GM18868 (cell line): ENCODE results near the gene HTR6.

ENCODE experiments used
- ATAC-seq: cut with Tn5 transposase; IDR thresholded peaks from one replicate; pipeline ENCODE4 v1.9.1; 2021; ENCODE audit warnings: mild to moderate bottlenecking, moderate library complexity; ENCODE audit not compliant: unreplicated experiment

Gene HTR6

DNA sequence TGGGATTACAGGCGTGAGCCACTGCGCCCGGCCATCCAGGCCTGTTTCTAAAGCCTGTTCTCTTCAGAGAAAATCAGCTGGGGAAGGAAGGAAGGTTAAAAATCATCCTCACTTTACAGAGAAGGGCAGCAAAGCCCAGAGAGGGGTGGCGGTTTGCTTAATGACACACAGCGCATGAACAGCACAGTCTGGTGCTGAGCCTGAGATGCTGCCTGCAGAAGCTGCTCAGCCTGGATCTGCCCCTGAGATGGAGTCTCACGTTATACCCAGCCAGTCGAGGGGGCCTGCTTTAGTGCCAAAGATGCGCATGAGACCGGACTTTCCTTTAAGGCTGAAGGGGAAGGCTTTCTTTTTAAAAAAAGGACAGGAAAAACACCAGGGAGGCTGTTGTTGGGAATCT lies 21.3 kb downstream of the HTR6 start:
- ATAC-seq: no peak

DNA sequence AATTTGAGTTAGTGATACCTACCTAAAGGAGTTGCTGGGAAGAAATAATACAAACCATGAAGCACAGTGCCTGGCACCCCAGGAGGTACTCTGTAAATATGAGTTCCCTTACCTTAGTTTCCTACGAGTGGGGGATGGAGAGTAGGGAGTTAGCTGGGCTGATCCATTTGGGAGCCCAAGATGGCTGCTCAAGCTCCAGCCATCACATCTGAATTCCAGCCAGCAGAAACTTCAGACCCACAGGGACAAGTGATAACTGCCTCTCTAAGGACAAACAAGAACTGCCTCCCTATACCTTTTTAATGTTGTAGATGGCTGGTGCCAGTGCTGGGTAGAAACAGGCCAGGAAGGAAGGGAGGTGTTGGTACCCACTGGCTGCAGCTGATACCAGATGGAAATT lies 22.7 kb downstream of the HTR6 start:
- no peak for ATAC-seq

DNA sequence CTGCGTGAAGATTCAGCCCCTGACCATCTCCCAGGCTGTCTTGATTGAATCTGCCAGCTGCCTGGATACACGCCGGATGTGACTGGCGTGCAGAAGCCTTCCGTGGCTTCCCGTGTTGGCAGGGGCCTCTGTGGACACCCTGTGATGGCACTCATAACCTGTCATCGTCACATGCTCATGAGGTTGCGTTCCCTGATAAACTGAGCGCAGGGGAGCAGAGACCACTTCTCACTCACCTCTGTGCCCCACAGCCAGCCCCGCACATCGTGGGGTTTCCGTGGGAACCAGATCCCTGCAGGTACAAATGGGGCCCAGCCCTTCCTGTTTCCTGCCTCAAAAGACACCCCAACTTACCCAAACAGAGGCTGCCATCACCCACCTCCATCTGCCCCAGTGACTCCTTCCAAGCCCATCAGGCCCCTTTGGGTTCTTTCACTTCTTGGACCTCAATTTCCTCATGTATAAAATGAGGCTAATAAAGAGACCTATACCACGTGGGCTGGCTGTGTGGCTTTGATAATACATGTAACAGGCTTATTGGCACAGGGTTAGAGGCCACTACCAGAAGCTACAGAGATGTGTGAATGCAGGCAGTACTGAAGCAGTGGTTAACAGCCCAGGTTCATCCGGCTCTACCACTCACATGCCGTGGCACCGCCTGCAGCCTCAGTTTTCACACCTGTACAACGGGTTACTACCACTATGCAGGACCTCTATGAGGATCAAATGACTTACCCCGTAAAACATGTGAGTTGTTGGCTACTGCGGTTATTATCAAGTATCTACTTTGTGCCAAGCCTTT lies 23.6 kb downstream of the HTR6 start:
- ATAC-seq: no peak

DNA sequence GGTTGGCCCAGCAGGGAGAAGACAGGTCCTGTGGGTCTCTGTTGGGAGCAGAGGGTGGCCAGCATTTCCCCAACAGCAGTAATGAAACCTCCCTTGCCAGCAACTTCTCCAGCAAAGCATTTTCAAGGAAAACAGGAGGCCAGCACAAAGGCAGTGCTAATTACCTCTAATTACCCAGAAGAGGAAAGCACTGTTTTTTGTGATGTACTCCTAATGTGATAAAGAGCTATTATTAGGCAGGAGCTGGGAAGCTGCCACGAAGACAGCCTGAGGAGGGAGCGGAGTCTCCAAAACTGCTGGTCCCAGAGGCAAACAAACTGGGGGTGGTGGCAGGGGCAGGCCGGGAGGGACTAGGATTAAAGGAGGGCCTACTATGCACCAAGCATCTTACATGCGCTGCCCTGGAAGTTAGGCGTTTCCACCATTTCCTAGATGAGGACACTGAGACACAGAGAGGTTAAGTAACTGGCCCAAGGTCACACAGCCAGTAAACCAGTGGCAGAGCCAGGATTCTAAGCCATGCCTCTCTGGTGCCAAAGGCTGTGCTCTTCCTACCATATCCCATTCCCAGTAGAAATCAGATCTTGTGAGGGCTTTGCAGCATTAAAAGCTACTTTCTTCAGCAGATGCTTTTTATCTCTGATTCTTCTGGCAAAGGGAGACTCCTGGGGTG lies 24.5 kb downstream of the HTR6 start:
- no peak for ATAC-seq

- no peak for ATAC-seq
Observed at GRCh38 chr1:19689856-19690255, 25.2 kb downstream of the HTR6 start.

GRCh38 chr1:19690342-19690741 lies 25.7 kb downstream of the HTR6 start:
- ATAC-seq: no peak

- no peak for ATAC-seq
Observed at GRCh38 chr1:19694298-19694697, 29.6 kb downstream of the HTR6 start.

GRCh38 chr1:19695772-19696171 lies 31.1 kb downstream of the HTR6 start:
- ATAC-seq: no peak

- ATAC-seq: no peak
Observed at GRCh38 chr1:19696820-19697219, 32.1 kb downstream of the HTR6 start.

DNA sequence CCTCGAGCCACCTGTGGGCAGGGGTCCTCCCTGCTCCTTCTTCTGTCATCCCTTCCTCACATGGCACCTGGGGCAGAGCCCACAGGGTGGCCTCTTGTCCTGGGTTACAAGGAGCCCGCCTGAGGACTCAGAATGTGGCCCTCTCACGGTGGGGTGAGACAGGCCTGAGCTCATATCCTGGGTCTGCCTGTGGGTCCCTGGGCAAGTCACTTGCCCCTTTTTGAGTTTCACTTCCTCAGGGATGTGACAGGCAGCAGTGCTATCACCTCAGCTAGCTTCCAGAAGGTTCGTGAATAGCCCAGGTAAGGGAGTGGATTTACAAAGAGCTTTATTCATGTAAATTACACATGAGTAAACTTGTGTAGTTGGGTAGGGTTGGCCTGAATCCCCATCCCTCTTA lies 33.5 kb downstream of the HTR6 start:
- no peak for ATAC-seq

GRCh38 chr1:19700079-19700777 lies 35.6 kb downstream of the HTR6 start:
- ATAC-seq: no peak

GRCh38 chr1:19703280-19703679 lies 38.6 kb downstream of the HTR6 start:
- ATAC-seq: no peak

GRCh38 chr1:19704247-19705113 lies 39.8 kb downstream of the HTR6 start:
- no peak for ATAC-seq

- no peak for ATAC-seq
Observed at GRCh38 chr1:19705464-19705863, 40.8 kb downstream of the HTR6 start.

DNA sequence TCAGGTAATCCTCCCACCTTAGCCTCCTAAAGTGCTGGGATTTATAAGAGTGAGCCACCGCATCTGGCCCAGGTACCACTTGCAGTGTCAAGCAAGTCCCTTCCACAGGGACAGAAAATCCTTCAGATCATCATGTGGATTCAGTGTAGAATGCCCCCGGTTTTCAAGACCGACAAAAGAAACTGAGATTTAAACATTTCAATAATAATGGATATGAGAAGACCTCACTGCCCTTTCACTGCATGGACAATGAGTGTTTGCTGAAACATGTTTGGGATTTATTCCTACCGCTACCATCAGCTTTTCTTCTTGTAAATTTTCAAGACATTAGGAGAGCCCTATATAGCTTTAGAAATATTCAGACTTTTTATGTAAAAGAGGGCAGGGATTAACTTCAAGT lies 41.5 kb downstream of the HTR6 start:
- ATAC-seq: no peak

GRCh38 chr1:19708567-19709110 lies 44.0 kb downstream of the HTR6 start:
- ATAC-seq: no peak

DNA sequence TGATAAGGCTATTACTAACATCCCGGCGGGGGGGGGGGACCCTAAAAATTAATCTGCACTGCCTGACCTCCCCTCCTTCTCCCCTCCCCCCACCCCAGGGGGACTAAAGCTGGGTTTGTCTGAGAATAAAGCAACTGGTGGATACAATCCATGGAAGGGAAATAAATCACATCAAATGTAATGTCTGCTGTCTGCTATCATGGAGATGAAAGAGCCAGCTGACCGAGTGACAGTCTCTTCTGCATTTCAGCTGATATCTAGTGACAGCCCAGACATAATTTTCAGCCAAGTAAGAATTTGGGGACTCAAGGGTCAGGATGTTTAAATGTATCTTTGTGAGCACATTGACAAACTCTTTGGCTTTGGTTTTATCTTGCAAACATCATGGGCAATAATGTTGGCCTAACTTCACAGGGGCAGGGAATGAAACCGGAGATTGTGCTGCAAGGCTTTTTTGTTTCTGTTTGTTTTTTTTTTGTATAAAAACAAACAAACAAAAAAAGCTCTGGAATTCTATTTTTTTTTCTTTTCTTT lies 44.7 kb downstream of the HTR6 start:
- ATAC-seq: no peak

DNA sequence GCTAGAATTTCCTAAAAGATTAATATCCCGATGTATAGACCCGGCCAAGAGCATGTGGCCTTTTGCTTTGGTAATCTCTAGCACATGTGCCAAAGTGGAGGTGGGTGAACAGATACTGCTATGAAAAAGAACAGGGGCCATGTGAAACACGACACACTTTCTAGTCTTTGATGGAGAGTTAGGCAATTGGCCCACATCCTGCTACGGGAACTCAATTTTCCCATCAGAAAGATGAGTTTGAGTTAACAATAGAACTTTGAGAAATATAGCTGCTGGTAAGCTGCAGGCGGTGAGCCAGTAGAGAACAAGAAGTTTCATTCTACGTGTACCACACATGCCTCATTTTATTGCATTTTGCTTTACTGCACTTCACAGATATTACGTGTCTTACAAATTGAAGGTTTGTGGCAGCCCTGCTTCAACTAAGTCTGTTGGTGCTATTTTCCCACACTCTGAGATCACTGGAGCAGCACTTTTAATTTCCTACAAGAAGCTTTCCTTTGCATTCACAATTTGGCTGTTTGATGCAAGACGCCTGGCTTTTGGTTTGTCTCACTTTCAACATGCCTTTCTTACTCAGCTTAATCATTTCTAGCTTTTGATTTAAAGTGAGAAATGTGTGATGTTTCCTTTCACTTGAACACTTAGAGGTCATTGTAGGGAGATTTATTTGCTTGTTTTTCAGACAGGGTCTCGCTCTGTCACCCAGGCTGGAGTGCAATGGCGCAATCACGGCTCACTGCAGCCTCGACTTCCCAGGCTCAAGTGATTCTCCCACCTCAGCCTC lies 46.3 kb downstream of the HTR6 start:
- peak; percentile 54 for ATAC-seq

DNA sequence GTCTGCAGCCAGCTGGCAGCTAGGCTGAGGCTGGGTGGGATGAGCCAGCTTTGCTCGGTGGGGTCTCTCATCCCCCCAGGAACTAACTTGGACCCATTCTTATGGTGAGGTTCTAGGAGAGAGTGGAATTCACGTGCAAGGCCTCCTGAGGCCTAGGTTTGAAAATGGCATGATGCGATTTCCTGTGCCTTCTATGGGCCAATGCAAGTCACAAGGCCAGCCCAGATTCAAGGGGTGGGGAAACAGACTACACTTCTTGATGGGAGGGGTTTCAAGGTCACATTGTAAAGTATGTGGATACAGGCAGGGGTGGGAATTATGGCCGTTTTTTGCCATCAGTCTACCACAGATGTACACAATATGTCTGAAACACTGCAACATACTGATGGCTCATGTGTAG lies 48.3 kb downstream of the HTR6 start:
- no peak for ATAC-seq
